NCI-H2107 treated with DMSO at 0.1 percent for 48 hours (cell line): ENCODE data around the gene HNRNPM.

Experiments
- DNase-seq: peaks from one replicate; lab custom pipeline; 2025; ENCODE audit not compliant: unreplicated experiment; lab: John Stamatoyannopoulos, UW

The HNRNPM gene

GRCh38 chr19:8459520-8460270 lies 14.9 kb downstream of the HNRNPM start:
- no peak for DNase-seq

GRCh38 chr19:8460516-8461298 lies 15.9 kb downstream of the HNRNPM start:
- no peak for DNase-seq

GRCh38 chr19:8461376-8461775 lies 16.6 kb downstream of the HNRNPM start:
- DNase-seq = no peak

GRCh38 chr19:8461891-8462290 lies 17.1 kb downstream of the HNRNPM start:
- DNase-seq = no peak

- no peak for DNase-seq
These were observed 17.8 kb downstream of the HNRNPM start for GRCh38 chr19:8462571-8462970.

GRCh38 chr19:8463365-8463764 lies 18.6 kb downstream of the HNRNPM start:
- DNase-seq = no peak

GRCh38 chr19:8466018-8466417 lies 21.2 kb downstream of the HNRNPM start:
- DNase-seq = no peak

GRCh38 chr19:8468124-8468523 lies 23.3 kb downstream of the HNRNPM start:
- DNase-seq = no peak

- DNase-seq = no peak
These were observed 24.1 kb downstream of the HNRNPM start for GRCh38 chr19:8468761-8469373.

- no peak for DNase-seq
These were observed 25.0 kb downstream of the HNRNPM start for GRCh38 chr19:8469613-8470368.

- no peak for DNase-seq
These were observed 29.1 kb downstream of the HNRNPM start for GRCh38 chr19:8473648-8474476.

- no peak for DNase-seq
These were observed 30.2 kb downstream of the HNRNPM start for GRCh38 chr19:8475005-8475404.

GRCh38 chr19:8476524-8476923 lies 31.7 kb downstream of the HNRNPM start:
- no peak for DNase-seq

GRCh38 chr19:8477889-8478288 lies 33.1 kb downstream of the HNRNPM start:
- no peak for DNase-seq

- no peak for DNase-seq
These were observed 33.8 kb downstream of the HNRNPM start for GRCh38 chr19:8478598-8478997.

GRCh38 chr19:8481201-8481600 lies 36.4 kb downstream of the HNRNPM start:
- DNase-seq = no peak

- DNase-seq = no peak
These were observed 36.8 kb downstream of the HNRNPM start for GRCh38 chr19:8481616-8482015.

GRCh38 chr19:8482696-8483095 lies 37.9 kb downstream of the HNRNPM start:
- DNase-seq = no peak

- DNase-seq = no peak
These were observed 38.4 kb downstream of the HNRNPM start for GRCh38 chr19:8483165-8483564.

GRCh38 chr19:8484331-8484894 lies 39.6 kb downstream of the HNRNPM start:
- DNase-seq = no peak
